IMR-90 (cell line): Measurements from ENCODE around the gene LHFPL6. TPM values are rescaled to one million over a fixed set of nuclear protein-coding genes. Genes with fewer than 3 reads are reported as not detected.

Experiments
- ATAC-seq: fragments of 200-7000 bp; cut with Tn5 transposase; 2 replicates; pipeline ENCODE4 v1.9.1; 2020; ENCODE audit warnings: low read depth, mild to moderate bottlenecking, moderate library complexity
- BruUV-seq: library from RNA; stranded (reverse); fragments of 400-500 nt; replicated peaks from 2 replicates; lab custom pipeline; 2021; lab: Mats Ljungman, UMichigan
- CTCF ChIA-PET: fragments of 300-600 bp; formaldehyde crosslinking; extraction: SDS; loops from one replicate; lab custom pipeline; 2021; ENCODE audit warnings: antibody characterized with exemption; lab: Yijun Ruan, JAX
- POLR2A ChIA-PET: fragments of 300-600 bp; sonication (Branson Sonifier 250); formaldehyde crosslinking; loops from one replicate; lab custom pipeline; 2022; ENCODE audit warnings: antibody characterized with exemption; ENCODE audit not compliant: unreplicated experiment; lab: Charles Lee
- DNase-seq: peaks from one replicate; pipeline ENCODE4 v3.0.0; 2013
- H2AFZ ChIP-seq: replicated peaks from 2 replicates; pipeline ENCODE3; 2013; ENCODE audit warnings: low read length, mild to moderate bottlenecking; ENCODE audit not compliant: poor library complexity
- H2AK5ac ChIP-seq: 2 replicates; pipeline ENCODE4 v1.6.1; 2013; ENCODE audit warnings: low read depth, low read length, inconsistent platforms
- H2AK9ac ChIP-seq: replicated peaks from 2 replicates; pipeline ENCODE3; 2013; ENCODE audit warnings: mild to moderate bottlenecking, low read depth, low read length, moderate library complexity; ENCODE audit not compliant: poor library complexity
- H2BK120ac ChIP-seq: 2 replicates; pipeline ENCODE4 v1.6.1; 2013; ENCODE audit warnings: low read depth, low read length, inconsistent platforms
- H2BK15ac ChIP-seq: 3 replicates; pipeline ENCODE4 v1.6.1; 2013; ENCODE audit warnings: low read depth, low read length, inconsistent platforms
- H2BK20ac ChIP-seq: 2 replicates; pipeline ENCODE4 v1.6.1; 2013; ENCODE audit warnings: low read depth, mild to moderate bottlenecking, inconsistent platforms, low read length, moderate library complexity
- H2BK5ac ChIP-seq: 2 replicates; pipeline ENCODE4 v1.6.1; 2013; ENCODE audit warnings: mild to moderate bottlenecking, low read depth, low read length, inconsistent platforms; ENCODE audit not compliant: poor library complexity, severe bottlenecking
- H3K14ac ChIP-seq: replicated peaks from 2 replicates; pipeline ENCODE4 v1.6.1; 2013; ENCODE audit warnings: low read depth, low read length, inconsistent platforms
- H3K18ac ChIP-seq: 2 replicates; pipeline ENCODE4 v1.6.1; 2013; ENCODE audit warnings: low read depth, low read length, control low read depth
- H3K23ac ChIP-seq: 2 replicates; pipeline ENCODE4 v1.6.1; 2013; ENCODE audit warnings: low read depth, low read length, inconsistent platforms
- H3K27ac ChIP-seq: 2 replicates; pipeline ENCODE4 v1.5.1; 2013; ENCODE audit warnings: mild to moderate bottlenecking, control low read depth, low read length; ENCODE audit not compliant: insufficient read depth
- H3K27me3 ChIP-seq: 2 replicates; pipeline ENCODE4 v1.6.1; 2013; ENCODE audit warnings: low read length; ENCODE audit not compliant: control insufficient read depth, insufficient read depth
- H3K36me3 ChIP-seq: 2 replicates; pipeline ENCODE4 v1.6.1; 2013; ENCODE audit warnings: low read length, mixed read lengths; ENCODE audit not compliant: control insufficient read depth, insufficient read depth
- H3K4ac ChIP-seq: 2 replicates; pipeline ENCODE4 v1.6.1; 2013; ENCODE audit warnings: low read depth, low read length, inconsistent platforms
- H3K4me1 ChIP-seq: 2 replicates; pipeline ENCODE4 v1.6.1; 2013; ENCODE audit warnings: low read length, mixed read lengths; ENCODE audit not compliant: control insufficient read depth, insufficient read depth
- H3K4me2 ChIP-seq: 2 replicates; pipeline ENCODE4 v1.6.1; 2013; ENCODE audit warnings: low read depth, mild to moderate bottlenecking, control low read depth, low read length, moderate library complexity
- H3K4me3 ChIP-seq: 2 replicates; pipeline ENCODE4 v1.5.1; 2013; ENCODE audit warnings: low read depth, mild to moderate bottlenecking, control low read depth, low read length, moderate library complexity; ENCODE audit not compliant: insufficient read depth
- H3K56ac ChIP-seq: 2 replicates; pipeline ENCODE4 v1.6.1; 2013; ENCODE audit warnings: low read length, inconsistent platforms; ENCODE audit not compliant: insufficient read depth; ENCODE audit errors: extremely low read depth
- H3K79me1 ChIP-seq, 2 experiments: 2 replicates each; pipeline ENCODE4 v1.6.1; 2013; ENCODE audit warnings: low read length in 2 of 2, inconsistent platforms in 1 of 2, low read depth in 1 of 2
- H3K9ac ChIP-seq: 2 replicates; pipeline ENCODE4 v1.6.1; 2013; ENCODE audit warnings: low read depth, low read length, control low read depth
- H3K9me1 ChIP-seq: 2 replicates; pipeline ENCODE4 v1.6.1; 2013; ENCODE audit warnings: low read length, inconsistent platforms; ENCODE audit not compliant: insufficient read depth
- H3K9me3 ChIP-seq: 2 replicates; pipeline ENCODE4 v1.6.1; 2013; ENCODE audit warnings: low read length; ENCODE audit not compliant: control insufficient read depth, insufficient read depth
- H4K20me1 ChIP-seq: 2 replicates; pipeline ENCODE4 v1.6.1; 2013; ENCODE audit warnings: low read length, inconsistent platforms; ENCODE audit not compliant: insufficient read depth
- H4K5ac ChIP-seq: 2 replicates; pipeline ENCODE4 v1.6.1; 2013; ENCODE audit warnings: mild to moderate bottlenecking, low read depth, low read length, control low read depth
- H4K8ac ChIP-seq, 2 experiments: 2 replicates each; pipeline ENCODE4 v1.6.1; 2013; ENCODE audit warnings: low read depth in 2 of 2, low read length in 2 of 2, control low read depth in 1 of 2, inconsistent platforms in 1 of 2
- H4K91ac ChIP-seq: 2 replicates; pipeline ENCODE4 v1.6.1; 2013; ENCODE audit warnings: low read depth, low read length, inconsistent platforms; ENCODE audit not compliant: insufficient read depth
- RAD21 ChIP-seq: IDR thresholded peaks from 2 replicates; pipeline ENCODE4 v1.6.1; 2012; ENCODE audit warnings: low read length, improper control_type of control experiment
- WGBS, 2 experiments: methylation state at CpG; one replicate each; pipeline versions ENCODE4 v1.1.5 to v1.1.7; 2013; ENCODE audit warnings: missing lambda C conversion rate in 2 of 2; ENCODE audit not compliant: insufficient read length in 1 of 2; ENCODE audit errors: extremely low coverage in 2 of 2; 5-methylcytosine and 5-hydroxymethylcytosine counted together
- dilution Hi-C: fragments of 300-500 bp; cut with HindIII; formaldehyde crosslinking; loops from one replicate; pipeline ENCODE4 v1.14.3; 2018; ENCODE audit warnings: low sequenced_read_pairs; ENCODE audit not compliant: unreplicated experiment
- in situ Hi-C: fragments of 300-500 bp; cut with MboI; formaldehyde crosslinking; loops from 3 replicates; pipeline ENCODE4 v1.14.3; 2019; ENCODE audit warnings: low sequenced_read_pairs, inconsistent platforms, mixed read lengths
- intact Hi-C: fragments of 100-400 bp; cut with micrococcal nuclease; formaldehyde crosslinking; loops from 2 replicates; pipeline ENCODE4 v1.10.0; 2022
- polyA plus RNA-seq, 3 experiments: library from polyadenylated mRNA; depleted of rRNA; stranded (reverse); fragments of >200 nt; gene quantifications; 2 replicates each; pipeline ENCODE4 v1.2.3, GENCODE V29; 2012; ENCODE audit warnings: low replicate concordance in 1 of 3
- total RNA-seq: library from RNA; depleted of rRNA; stranded (reverse); fragments of >200 nt; gene quantifications from 2 replicates; pipeline ENCODE4 v1.2.3, GENCODE V29; 2012

LHFPL6 gene
- total and polyA plus RNA-seq, 2 of the 4 experiments (the other 2 are of a cell fraction) = 24.7 to 36.1 TPM

DNA sequence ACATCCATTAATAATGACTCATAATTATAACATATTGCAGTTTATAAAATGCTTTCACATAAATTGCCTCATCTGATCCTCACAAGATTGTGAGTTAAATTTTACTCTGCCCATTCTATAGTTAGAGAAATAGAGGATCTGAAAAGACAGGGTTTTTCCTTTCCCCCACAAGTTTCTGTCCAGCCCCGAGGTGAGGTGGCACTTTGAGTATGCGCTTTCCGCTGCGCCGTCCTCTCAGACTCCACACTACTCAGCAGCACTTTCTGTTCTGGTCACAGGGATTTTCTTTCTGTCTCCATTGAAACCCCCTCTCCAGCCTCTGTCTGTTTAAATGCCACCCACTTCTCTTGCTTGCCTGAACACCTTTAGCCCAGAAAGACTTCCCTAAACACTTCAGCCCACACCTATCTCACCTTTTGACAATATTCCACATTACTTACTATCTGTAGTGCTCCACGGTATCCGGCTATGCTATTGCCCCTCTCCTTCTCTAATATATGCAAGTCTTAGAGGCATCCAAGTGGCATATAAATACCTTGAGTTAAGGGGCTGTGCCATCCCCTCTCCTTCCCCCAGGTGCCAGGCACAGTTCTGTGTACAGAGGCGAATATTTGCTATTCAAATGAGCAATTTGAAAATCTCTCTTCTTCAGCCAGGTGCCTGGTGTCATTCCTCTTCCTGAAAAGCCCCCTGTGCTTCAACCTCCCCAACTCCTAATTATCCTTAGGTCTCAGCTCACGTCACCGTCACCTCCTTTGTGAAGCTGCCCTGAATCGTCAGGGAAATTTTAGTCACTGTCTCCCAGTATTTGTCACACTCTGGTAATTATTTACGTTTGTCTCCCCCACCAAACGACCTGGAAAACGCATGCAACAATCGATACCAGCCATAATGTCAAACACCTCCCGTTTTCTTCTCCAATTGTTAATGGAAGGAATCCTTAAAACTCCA, 296.1 kb downstream of the LHFPL6 start:
- DNase-seq = no peak
- no peak overlapping the region for H3K4me2 ChIP-seq
- no TSS peak for BruUV-seq
- H2BK15ac ChIP-seq = no peak overlapping the region
- CTCF ChIA-PET = no interaction called here
- no peak overlapping the region for H2AFZ ChIP-seq
- H4K5ac ChIP-seq = no peak overlapping the region
- no peak overlapping the region for H2AK9ac ChIP-seq
- H3K56ac ChIP-seq = no peak overlapping the region
- no peak overlapping the region for H2BK120ac ChIP-seq
- WGBS, 2 experiments = 100% methylated on average over 3 of the region's 16 CpGs; no CpG with 5 or more reads in 1 of the 2 experiments
- no peak overlapping the region for H3K4ac ChIP-seq
- no peak overlapping the region for H3K4me3 ChIP-seq
- no peaks in the 10 kb centered on the region for H4K20me1 ChIP-seq
- H3K27ac ChIP-seq = no peak overlapping the region
- H3K9me1 ChIP-seq = no peaks in the 10 kb centered on the region
- H4K8ac ChIP-seq = no peak overlapping the region
- H3K18ac ChIP-seq = no peak overlapping the region
- H2BK5ac ChIP-seq = no peak overlapping the region
- H3K9me3 ChIP-seq = no peaks in the 10 kb centered on the region
- POLR2A ChIA-PET = no interaction called here
- no peaks in the 10 kb centered on the region for H3K27me3 ChIP-seq
- TF ChIP-seq RAD21 = no peak
- ATAC-seq = no peak
- H2BK20ac ChIP-seq = no peak overlapping the region
- no peak overlapping the region for H3K9ac ChIP-seq
- no peaks in the 10 kb centered on the region for H3K79me1 ChIP-seq
- peaks cover 3% of the 10 kb centered on the region; the same call in 1 of the 2 replicates for H3K4me1 ChIP-seq
- no peaks in the 10 kb centered on the region for H3K36me3 ChIP-seq
- dilution Hi-C loops (no loop called here), intact Hi-C loops (no loop called here), in situ Hi-C loops (no loop called here)
- H4K91ac ChIP-seq = no peak overlapping the region
- H3K14ac ChIP-seq = no peak overlapping the region
- no peak overlapping the region for H2AK5ac ChIP-seq
- H3K23ac ChIP-seq = no peak overlapping the region
